H9 (cell line): ENCODE data around the gene MELK. TPM values are rescaled to one million over a fixed set of nuclear protein-coding genes. Genes with fewer than 3 reads are reported as not detected.

Source experiments
- DNase-seq: peaks from one replicate; pipeline ENCODE4 v3.0.0-alpha.2; 2017
- H2AFZ ChIP-seq: one replicate; pipeline ENCODE4 v1.6.1; 2013; ENCODE audit warnings: mild to moderate bottlenecking, low read length, control low read depth, moderate library complexity
- H2AK5ac ChIP-seq: 2 replicates; pipeline ENCODE4 v1.6.1; 2013; ENCODE audit warnings: low read length, control low read depth, mixed read lengths; ENCODE audit not compliant: insufficient read length
- H2BK120ac ChIP-seq: one replicate; pipeline ENCODE4 v1.6.1; 2013; ENCODE audit warnings: low read depth, mild to moderate bottlenecking, low read length, control low read depth, inconsistent platforms; ENCODE audit not compliant: poor library complexity, severe bottlenecking
- H2BK12ac ChIP-seq: 2 replicates; pipeline ENCODE4 v1.6.1; 2013; ENCODE audit warnings: low read length, control low read depth, mixed read lengths, low read depth; ENCODE audit not compliant: insufficient read length
- H2BK15ac ChIP-seq: 2 replicates; pipeline ENCODE4 v1.6.1; 2013; ENCODE audit warnings: low read depth, low read length, control low read depth
- H2BK20ac ChIP-seq: one replicate; pipeline ENCODE4 v1.6.1; 2013; ENCODE audit warnings: low read depth, mild to moderate bottlenecking, low read length, control low read depth, inconsistent platforms; ENCODE audit not compliant: poor library complexity, severe bottlenecking
- H2BK5ac ChIP-seq: 2 replicates; pipeline ENCODE4 v1.6.1; 2013; ENCODE audit warnings: low read length, control low read depth, mixed read lengths; ENCODE audit not compliant: insufficient read length
- H3K14ac ChIP-seq: 2 replicates; pipeline ENCODE4 v1.6.1; 2013; ENCODE audit warnings: low read length, control low read depth; ENCODE audit not compliant: insufficient read depth
- H3K18ac ChIP-seq: 2 replicates; pipeline ENCODE4 v1.6.1; 2013; ENCODE audit warnings: low read depth, mild to moderate bottlenecking, mixed read lengths, low read length, control low read depth; ENCODE audit not compliant: insufficient read length
- H3K23ac ChIP-seq: 2 replicates; pipeline ENCODE4 v1.6.1; 2013; ENCODE audit warnings: low read length, control low read depth, mixed read lengths, low read depth; ENCODE audit not compliant: insufficient read length
- H3K23me2 ChIP-seq: 2 replicates; pipeline ENCODE4 v1.6.1; 2013; ENCODE audit warnings: low read depth, mild to moderate bottlenecking, mixed read lengths, low read length, control low read depth; ENCODE audit not compliant: insufficient read length, poor library complexity, severe bottlenecking
- H3K27ac ChIP-seq: 2 replicates; pipeline ENCODE4 v1.5.1; 2013; ENCODE audit warnings: low read length, control low read depth, mixed read lengths, low read depth; ENCODE audit not compliant: insufficient read length
- H3K27me3 ChIP-seq: 2 replicates; pipeline ENCODE4 v1.6.1; 2013; ENCODE audit warnings: low read length, control low read depth, inconsistent platforms; ENCODE audit not compliant: insufficient read depth
- H3K4ac ChIP-seq: 2 replicates; pipeline ENCODE4 v1.6.1; 2013; ENCODE audit warnings: low read depth, mild to moderate bottlenecking, control low read depth, inconsistent platforms, low read length, moderate library complexity
- H3K4me1 ChIP-seq: 2 replicates; pipeline ENCODE4 v1.6.1; 2013; ENCODE audit warnings: low read length, control low read depth, inconsistent platforms; ENCODE audit not compliant: insufficient read depth
- H3K4me2 ChIP-seq: 2 replicates; pipeline ENCODE4 v1.6.1; 2013; ENCODE audit warnings: low read length, control low read depth, mixed read lengths; ENCODE audit not compliant: insufficient read length, insufficient read depth
- H3K56ac ChIP-seq: 2 replicates; pipeline ENCODE4 v1.6.1; 2013; ENCODE audit warnings: low read depth, mild to moderate bottlenecking, mixed read lengths, low read length, control low read depth; ENCODE audit not compliant: insufficient read length
- H3K79me1 ChIP-seq: 2 replicates; pipeline ENCODE4 v1.6.1; 2013; ENCODE audit warnings: low read depth, mild to moderate bottlenecking, moderate library complexity, low read length, control low read depth, inconsistent platforms; ENCODE audit not compliant: insufficient read depth, poor library complexity, severe bottlenecking
- H3K79me2 ChIP-seq: 2 replicates; pipeline ENCODE4 v1.6.1; 2013; ENCODE audit warnings: low read length, control low read depth, inconsistent platforms; ENCODE audit not compliant: insufficient read depth
- H3K9ac ChIP-seq: 2 replicates; pipeline ENCODE4 v1.6.1; 2013; ENCODE audit warnings: low read length, control low read depth, mixed read lengths; ENCODE audit not compliant: insufficient read length; ENCODE audit errors: extremely low read depth
- H3K9me3 ChIP-seq: one replicate; pipeline ENCODE4 v1.6.1; 2013; ENCODE audit warnings: low read depth, low read length, inconsistent platforms; ENCODE audit not compliant: control insufficient read depth
- H3T11ph ChIP-seq: one replicate; pipeline ENCODE4 v1.6.1; 2013; ENCODE audit warnings: mild to moderate bottlenecking, low read length, control low read depth, inconsistent platforms
- H4K20me1 ChIP-seq: one replicate; pipeline ENCODE4 v1.6.1; 2013; ENCODE audit not compliant: control insufficient read depth, insufficient read length, insufficient read depth
- H4K5ac ChIP-seq: 2 replicates; pipeline ENCODE4 v1.6.1; 2013; ENCODE audit warnings: low read depth, mild to moderate bottlenecking, mixed read lengths, low read length, control low read depth; ENCODE audit not compliant: insufficient read length
- H4K8ac ChIP-seq: replicated peaks from 2 replicates; pipeline ENCODE4 v1.6.1; 2013; ENCODE audit warnings: low read length, control low read depth, mixed read lengths, low read depth; ENCODE audit not compliant: insufficient read length
- H4K91ac ChIP-seq: 2 replicates; pipeline ENCODE4 v1.6.1; 2013; ENCODE audit warnings: low read depth, mild to moderate bottlenecking, moderate library complexity, mixed read lengths, low read length, control low read depth; ENCODE audit not compliant: insufficient read length
- H3K27ac Mint-ChIP-seq, 3 experiments: 2 replicates in 2 of 3; 3 replicates in 1 of 3; pipeline ENCODE4 v1.8.0; 2020 to 2021; ENCODE audit warnings: mixed read lengths in 3 of 3, mild to moderate bottlenecking in 1 of 3, moderate library complexity in 1 of 3
- H3K27me3 Mint-ChIP-seq: 2 replicates; pipeline ENCODE4 v1.8.0; 2021; ENCODE audit warnings: low read depth, mild to moderate bottlenecking, moderate library complexity, mixed read lengths
- H3K36me3 Mint-ChIP-seq, 3 experiments: 2 replicates in 2 of 3; 3 replicates in 1 of 3; pipeline ENCODE4 v1.8.0; 2020 to 2021; ENCODE audit warnings: low read depth in 3 of 3, mixed read lengths in 3 of 3; ENCODE audit not compliant: insufficient read depth in 1 of 3
- H3K4me1 Mint-ChIP-seq, 2 experiments: 2 replicates each; pipeline ENCODE4 v1.8.0; 2020; ENCODE audit warnings: mixed read lengths in 2 of 2
- H3K4me3 Mint-ChIP-seq, 2 experiments: 2 replicates in 1 of 2; 3 replicates in 1 of 2; pipeline ENCODE4 v1.8.0; 2020 to 2021; ENCODE audit warnings: mild to moderate bottlenecking in 2 of 2, mixed read lengths in 2 of 2, moderate library complexity in 1 of 2
- H3K9me3 Mint-ChIP-seq, 2 experiments: 2 replicates in 1 of 2; 3 replicates in 1 of 2; pipeline ENCODE4 v1.8.0; 2020; ENCODE audit warnings: mild to moderate bottlenecking in 2 of 2, mixed read lengths in 2 of 2, moderate library complexity in 1 of 2
- WGBS: extraction: QIAGEN DNeasy Blood & Tissue Kit; methylation state at CpG from one replicate; pipeline ENCODE4 v1.1.7; 2013; ENCODE audit warnings: missing lambda C conversion rate, low lambda C conversion rate, mixed read lengths; ENCODE audit not compliant: insufficient read length; ENCODE audit errors: extremely low coverage; 5-methylcytosine and 5-hydroxymethylcytosine counted together
- total RNA-seq: library from RNA; stranded (reverse); gene quantifications from 2 replicates; pipeline ENCODE4 v1.2.1, GENCODE V29; 2021
- TF ChIP-seq, protein P1 (sequence below): fragments of 200-600 bp; sonication (generic); conservative IDR thresholded peaks from 3 replicates; pipeline ENCODE4 v1.8.0; 2021; ENCODE audit warnings: antibody characterized with exemption, mild to moderate bottlenecking

Gene MELK
- total RNA-seq, 1 experiment from 2014 or later, result 43.6 TPM

- peaks cover 37 to 80% (median 78%) of the 10 kb centered on the region in 3 experiments; a peak in 6 of 7 replicates for H3K36me3 Mint-ChIP-seq
- 0 out of 5 replicates have a peak, but pooled peaks cover 0 to 3% of the 10 kb centered on the region in 2 experiments for H3K9me3 Mint-ChIP-seq
- Histone ChIP-seq H2BK20ac (no peak overlapping the region), H4K91ac (no peak overlapping the region), H4K20me1 (no peaks in the 10 kb centered on the region), H3K79me1 (no peaks in the 10 kb centered on the region), H3K23ac (no peak overlapping the region), H3K9me3 (no peaks in the 10 kb centered on the region), H2BK15ac (no peak overlapping the region), H3K4ac (no peak overlapping the region), H4K8ac (no peak overlapping the region), H3T11ph (no peak overlapping the region), H3K9ac (no peak overlapping the region), H2BK5ac (no peak overlapping the region), H2BK120ac (no peak overlapping the region), H4K5ac (no peak overlapping the region), H2AK5ac (no peak overlapping the region), H2AFZ (no peak overlapping the region), H3K18ac (no peak overlapping the region), H3K79me2 (peaks cover 2% of the 10 kb centered on the region; the same call in 1 of the 2 replicates), H3K27me3 (no peaks in the 10 kb centered on the region), H3K14ac (no peak overlapping the region), H3K56ac (no peak overlapping the region), H3K4me2 (no peak overlapping the region), H3K23me2 (no peaks in the 10 kb centered on the region), H3K27ac (no peak overlapping the region), H3K4me1 (no peaks in the 10 kb centered on the region), H2BK12ac (no peak overlapping the region)
- DNase-seq, result no peak
- H3K4me3 Mint-ChIP-seq, result no peak overlapping the region
- no CpG with 5 or more reads among the region's 1 CpG for WGBS
- TF ChIP-seq, protein P1, sequence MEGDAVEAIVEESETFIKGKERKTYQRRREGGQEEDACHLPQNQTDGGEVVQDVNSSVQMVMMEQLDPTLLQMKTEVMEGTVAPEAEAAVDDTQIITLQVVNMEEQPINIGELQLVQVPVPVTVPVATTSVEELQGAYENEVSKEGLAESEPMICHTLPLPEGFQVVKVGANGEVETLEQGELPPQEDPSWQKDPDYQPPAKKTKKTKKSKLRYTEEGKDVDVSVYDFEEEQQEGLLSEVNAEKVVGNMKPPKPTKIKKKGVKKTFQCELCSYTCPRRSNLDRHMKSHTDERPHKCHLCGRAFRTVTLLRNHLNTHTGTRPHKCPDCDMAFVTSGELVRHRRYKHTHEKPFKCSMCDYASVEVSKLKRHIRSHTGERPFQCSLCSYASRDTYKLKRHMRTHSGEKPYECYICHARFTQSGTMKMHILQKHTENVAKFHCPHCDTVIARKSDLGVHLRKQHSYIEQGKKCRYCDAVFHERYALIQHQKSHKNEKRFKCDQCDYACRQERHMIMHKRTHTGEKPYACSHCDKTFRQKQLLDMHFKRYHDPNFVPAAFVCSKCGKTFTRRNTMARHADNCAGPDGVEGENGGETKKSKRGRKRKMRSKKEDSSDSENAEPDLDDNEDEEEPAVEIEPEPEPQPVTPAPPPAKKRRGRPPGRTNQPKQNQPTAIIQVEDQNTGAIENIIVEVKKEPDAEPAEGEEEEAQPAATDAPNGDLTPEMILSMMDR, result no peak
- H3K27me3 Mint-ChIP-seq, result no peaks in the 10 kb centered on the region
- no peaks in the 10 kb centered on the region for H3K4me1 Mint-ChIP-seq
- no peak overlapping the region for H3K27ac Mint-ChIP-seq
Measured at GRCh38 chr9:36598273-36598672, 25.6 kb downstream of the MELK start.
